H1 (cell line): ENCODE data around the gene TFB2M. TPM values are rescaled to one million over a fixed set of nuclear protein-coding genes. Genes with fewer than 3 reads are reported as not detected.

Experiments
- SP1 ChIP-seq: IDR thresholded peaks from 2 replicates; pipeline ENCODE4 v1.6.1; 2011; ENCODE audit warnings: low read depth, low read length
- polyA plus RNA-seq, 7 experiments: library from polyadenylated mRNA; depleted of rRNA in 3 of 7; stranded (reverse) in 5 of 7; unstranded in 2 of 7; fragments of >200 nt in 5 of 7; fragments of 200-250 nt in 2 of 7; gene quantifications; 1 replicate in 5 of 7; 2 replicates in 1 of 7; 4 replicates in 1 of 7; pipeline versions ENCODE4 v1.2.1 to v1.2.3, GENCODE V29; 2011 to 2013; ENCODE audit warnings: missing spikeins in 2 of 7, mixed read lengths in 2 of 7
- total RNA-seq: library from RNA; stranded (reverse); fragmentation: NEBNext Ultra II Directional; extraction: Animal tissue kit (Norgen Biotek cat#: 25700); gene quantifications from 2 replicates; pipeline ENCODE4 v1.2.1, GENCODE V29; 2021
- TF ChIP-seq, protein P1 (sequence below): IDR thresholded peaks from 2 replicates; pipeline ENCODE4 v1.6.1; 2012; ENCODE audit warnings: low read length, inconsistent platforms

TFB2M gene
- total and polyA plus RNA-seq, 2 of the 8 experiments (the other 6 are each of a cell fraction or from before 2014, with no cell fraction given) = 10.4 to 22.0 TPM

DNA sequence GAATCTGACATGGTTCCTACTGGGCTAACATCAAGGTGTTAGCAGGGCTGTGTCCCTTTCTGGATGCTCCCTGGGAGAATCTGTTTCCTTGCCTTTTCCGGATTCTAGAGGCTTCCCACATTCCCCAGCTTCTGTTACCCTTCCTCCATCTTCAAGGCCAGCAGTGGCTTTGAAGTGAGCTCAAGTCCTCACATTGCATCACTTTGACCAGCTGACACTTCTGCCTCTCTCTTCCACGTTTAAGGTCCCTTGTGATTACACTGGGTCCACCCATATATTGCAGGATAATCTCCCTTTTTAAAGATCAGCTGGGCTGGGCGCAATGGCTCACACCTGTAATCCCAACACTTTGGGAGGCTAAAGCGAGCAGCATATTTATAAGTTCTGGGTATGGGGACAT, 33.3 kb upstream of the TFB2M start (continued):
- TF ChIP-seq, protein P1, sequence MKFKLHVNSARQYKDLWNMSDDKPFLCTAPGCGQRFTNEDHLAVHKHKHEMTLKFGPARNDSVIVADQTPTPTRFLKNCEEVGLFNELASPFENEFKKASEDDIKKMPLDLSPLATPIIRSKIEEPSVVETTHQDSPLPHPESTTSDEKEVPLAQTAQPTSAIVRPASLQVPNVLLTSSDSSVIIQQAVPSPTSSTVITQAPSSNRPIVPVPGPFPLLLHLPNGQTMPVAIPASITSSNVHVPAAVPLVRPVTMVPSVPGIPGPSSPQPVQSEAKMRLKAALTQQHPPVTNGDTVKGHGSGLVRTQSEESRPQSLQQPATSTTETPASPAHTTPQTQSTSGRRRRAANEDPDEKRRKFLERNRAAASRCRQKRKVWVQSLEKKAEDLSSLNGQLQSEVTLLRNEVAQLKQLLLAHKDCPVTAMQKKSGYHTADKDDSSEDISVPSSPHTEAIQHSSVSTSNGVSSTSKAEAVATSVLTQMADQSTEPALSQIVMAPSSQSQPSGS = no peak
- TF ChIP-seq SP1 = no peak
- TF ChIP-seq, all 59 proteins: peak for 0
